Activated naive CD4-positive, alpha-beta T cell (primary cell): ENCODE results near the gene TPRG1.

Experiments
- DNase-seq, 4 experiments: peaks; one replicate each; lab custom pipeline; 2025; lab: John Stamatoyannopoulos, UW

Gene TPRG1

DNA sequence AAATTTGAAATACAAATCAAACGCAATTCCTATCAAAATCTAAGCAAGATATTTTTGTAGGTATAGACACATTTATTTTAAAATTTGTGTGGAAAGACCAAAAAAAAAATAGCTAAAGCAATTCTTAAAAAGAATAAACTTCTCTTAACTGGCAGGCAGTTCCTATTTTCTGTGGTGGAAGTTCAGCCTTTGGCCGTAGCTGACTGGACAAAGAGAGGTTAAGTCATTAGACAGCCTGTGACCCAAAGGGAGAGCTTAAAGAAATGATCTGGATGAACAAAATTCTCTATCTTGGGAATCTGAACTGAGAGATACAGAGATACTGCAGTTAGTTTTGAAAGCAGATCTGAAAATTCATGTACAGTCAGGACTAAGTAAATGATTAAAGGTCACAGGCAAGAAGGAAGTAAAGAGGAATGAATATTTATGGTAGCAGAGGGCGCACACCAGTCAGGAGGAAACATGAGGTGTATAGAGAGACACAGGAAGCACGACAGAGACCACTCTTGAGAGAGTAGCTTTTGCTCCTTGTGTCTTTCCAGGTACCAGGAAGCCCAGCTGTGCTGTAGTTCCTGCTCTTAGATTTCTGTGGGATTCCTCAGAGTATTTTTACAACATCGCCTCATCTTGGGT lies 57.5 kb downstream of the TPRG1 start:
- no peak for DNase-seq

DNA sequence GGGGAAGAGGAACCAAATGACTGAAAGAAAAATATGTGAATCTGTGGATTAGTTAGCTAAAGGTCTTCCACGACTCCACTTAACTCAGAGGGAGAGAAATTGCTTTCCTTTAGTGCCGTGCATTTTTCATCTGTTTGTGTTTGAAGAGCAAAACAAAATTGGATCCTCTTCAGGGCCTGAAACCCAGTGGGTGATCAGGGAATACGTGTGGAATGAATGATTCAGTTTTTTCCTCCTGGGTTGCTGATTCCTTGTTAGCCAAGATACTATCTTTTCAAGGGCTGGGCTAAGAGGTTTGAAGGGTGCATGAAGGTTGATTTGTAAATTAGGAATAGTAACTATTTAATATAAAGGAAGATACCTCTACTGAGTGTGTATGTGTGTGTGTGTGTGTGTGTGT lies 61.0 kb downstream of the TPRG1 start:
- no peak for DNase-seq

DNA sequence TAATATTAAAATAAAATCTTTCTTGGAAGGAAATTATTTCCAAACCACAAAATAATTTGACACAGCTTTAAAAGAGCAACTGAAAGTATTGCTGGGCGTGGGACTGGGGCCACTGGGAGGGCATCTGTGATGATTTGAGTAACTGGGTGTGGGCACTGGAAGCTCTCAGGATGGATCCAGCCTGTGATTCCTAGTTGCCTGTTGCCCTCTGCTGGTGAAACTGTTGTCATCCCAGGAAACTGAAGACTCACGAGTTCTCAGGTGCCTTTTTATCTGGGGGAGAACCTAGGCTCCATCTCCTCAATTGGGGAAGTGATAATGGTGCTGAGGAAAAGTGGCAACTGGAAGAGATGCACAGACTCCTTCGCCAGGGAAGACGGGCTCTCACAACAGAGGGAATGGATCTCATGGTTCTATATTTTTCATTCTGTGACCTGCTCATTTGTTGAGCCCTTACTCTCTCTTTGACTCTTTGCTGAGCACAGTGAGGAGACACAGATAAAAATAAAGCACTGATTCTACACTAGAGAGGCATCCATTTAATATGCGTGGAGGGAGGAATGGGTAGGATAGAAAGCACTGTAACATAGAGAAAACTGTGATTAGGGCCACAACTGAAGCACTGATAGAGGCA lies 61.6 kb downstream of the TPRG1 start:
- DNase-seq: no peak

DNA sequence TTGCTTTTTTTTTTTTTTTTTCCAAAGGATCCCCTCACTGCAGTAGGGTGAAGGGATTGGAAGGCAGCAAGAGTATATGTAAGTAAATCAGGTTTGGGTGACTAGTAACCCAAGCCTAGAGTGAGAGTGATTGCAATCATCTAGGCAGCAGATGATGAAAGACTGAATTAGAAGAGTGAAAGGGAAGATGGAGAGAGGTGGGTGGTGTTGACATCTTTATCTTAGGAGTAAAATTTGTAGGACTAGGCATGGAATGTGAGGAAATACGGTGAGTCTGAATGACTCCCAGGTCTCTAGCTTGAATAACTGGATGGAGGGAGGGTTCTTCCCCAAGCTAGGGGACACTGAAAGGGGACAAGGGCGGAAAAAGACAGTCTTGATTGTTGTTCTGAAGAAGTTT lies 63.4 kb downstream of the TPRG1 start:
- DNase-seq: no peak

DNA sequence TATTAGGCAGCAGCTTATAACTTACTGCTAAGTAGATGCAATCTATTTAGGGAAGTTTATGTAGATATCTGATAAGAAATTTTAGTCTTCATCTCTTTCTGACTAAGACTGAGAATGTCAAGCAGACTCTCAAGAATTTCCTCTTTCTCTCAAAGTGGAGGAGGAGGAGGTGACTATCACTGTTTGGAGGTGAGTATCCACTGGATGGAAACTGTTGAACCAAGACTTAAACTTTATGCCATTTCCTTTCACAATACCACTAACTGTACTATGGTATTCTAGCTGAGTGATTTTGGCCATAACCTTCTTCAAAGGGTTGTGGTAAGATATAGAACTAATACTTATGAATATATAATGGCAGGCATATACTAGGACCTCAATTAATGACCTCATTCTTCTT lies 64.6 kb downstream of the TPRG1 start:
- DNase-seq: no peak

DNA sequence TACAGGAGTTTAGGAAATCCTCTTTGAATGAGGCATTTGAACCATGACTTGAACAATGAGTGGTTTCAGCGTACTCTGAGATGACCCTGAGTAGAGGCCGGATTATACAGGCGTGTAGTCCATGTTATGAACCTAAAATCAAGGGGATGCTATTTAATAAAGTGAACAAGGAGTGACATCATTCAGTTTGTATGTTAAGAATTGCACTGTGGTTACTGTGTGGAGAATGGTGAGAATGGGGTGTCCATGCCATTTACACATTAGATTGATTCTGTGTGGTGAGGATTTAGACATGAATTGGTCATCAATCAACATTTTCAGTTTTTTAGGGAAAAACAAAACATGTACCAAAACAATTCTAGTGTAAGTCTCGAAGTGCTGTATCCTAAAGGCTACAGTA lies 65.8 kb downstream of the TPRG1 start:
- no peak for DNase-seq

DNA sequence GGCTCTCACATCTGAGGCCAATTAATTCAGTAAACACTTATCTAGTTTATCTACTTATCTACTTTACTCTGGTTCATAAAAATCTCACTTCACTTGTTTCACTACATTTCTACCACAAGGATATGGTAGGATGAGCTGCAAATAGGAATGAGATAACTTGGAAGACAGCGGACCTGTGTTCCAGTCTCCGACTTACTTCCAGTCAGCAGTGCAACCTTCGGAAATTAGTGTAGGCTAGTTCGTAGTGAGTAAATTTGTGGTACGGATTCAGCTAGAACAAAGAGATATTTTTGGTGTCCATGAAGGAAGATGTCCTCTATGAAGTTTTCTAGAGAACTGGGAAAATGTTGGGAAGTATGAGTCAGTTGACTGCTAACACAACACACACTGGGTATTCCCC lies 66.3 kb downstream of the TPRG1 start:
- no peak for DNase-seq

DNA sequence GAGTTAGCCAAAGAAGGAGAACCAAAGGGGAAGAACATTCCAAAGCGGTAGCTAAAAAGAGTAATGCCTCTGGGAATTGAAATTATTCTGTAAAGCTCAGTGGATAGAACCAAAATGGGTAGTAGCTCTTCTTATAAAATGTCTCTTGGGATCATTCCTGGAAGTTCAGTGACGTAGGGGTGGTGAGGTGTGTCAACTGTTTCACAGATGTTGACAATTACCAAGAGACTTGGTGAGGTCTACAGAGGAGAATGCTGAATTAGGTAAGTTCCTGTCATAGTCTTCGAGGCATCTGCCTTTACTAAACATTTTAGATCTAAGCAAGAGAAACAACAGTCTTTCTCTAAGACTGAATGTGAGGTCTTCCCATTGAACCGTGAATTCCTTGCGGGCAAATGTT lies 67.8 kb downstream of the TPRG1 start:
- no peak for DNase-seq

DNA sequence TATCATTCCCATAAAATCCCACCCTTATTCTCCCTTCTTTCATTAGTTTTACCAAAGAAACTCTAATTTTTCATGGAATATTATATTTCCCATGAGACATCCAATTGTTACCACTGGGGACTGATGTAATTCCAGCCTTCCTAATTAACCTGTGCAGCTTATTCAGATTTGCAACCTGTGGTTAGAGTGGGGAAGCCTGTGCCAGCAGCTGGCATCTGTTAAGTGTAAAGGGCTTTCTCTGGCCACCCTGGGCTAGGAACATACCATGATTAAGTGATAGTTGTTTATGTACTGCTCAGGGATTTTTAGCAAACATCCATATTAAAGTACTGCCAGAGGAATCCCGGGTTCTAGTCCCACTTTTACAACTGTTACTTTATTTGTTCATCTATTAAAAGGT lies 78.2 kb downstream of the TPRG1 start:
- no peak for DNase-seq

DNA sequence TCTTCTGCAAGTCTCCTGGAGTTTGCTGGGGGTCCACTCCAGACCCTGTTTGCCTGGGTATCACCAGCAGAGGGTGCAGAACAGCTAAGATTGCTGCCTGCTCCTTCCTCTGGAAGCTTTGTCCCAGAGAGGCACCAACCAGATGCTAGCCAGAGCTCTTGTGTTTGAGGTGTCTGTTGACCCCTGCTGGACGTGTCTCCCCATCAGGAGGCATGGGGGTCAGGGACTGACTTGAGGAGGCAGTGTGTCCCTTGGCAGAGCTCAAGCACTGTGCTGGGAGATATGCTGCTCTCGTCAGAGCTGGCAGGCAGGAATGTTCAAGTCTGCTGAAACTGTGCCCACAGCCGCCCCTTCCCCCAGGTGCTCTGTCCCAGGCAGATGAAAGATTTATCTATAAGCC lies 86.5 kb downstream of the TPRG1 start:
- no peak for DNase-seq

DNA sequence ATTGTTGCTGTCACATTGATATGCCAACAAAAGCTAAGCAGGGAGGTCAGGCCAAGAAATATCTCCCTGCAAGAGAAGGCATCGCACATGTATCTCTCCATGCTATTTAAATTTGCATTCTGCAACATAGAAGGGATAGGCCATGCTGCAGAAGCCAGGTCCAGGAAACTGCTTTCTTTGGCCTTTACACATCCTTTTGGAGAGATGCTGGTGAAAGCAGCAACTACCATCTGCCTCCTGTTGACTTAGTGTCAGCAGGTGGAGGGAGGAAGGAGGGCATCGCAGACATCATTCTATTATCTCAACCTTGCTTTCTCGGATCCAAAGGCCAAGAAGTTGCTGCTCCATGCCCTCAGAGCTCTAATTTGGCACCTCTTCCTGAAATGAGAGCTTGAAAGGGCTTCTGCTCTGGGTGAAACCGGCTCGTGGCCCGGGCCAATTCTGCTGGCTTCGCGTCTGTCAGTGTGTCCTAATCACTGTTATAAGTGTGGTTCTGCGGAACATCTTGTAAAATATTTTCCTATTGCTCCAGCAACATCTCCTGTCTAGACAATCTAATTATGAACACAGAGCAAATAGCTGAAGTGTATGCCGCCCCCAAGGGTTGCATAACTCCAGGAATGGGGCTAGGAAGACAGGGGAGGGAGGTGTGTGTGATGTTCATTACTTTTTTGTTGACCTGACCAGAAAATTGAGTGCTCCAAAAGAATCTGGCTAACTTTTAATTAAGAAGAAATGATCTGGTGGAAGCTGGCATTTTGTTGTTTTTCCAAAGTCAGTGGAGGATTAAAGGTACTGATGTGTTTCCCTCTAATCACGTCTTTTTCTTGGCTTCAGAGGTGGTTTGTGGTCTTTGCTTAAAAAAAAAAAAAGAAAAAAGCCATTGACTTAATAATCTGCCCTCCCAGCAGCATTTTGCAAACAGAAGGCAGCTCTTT lies 89.1 kb downstream of the TPRG1 start:
- DNase-seq: no peak

DNA sequence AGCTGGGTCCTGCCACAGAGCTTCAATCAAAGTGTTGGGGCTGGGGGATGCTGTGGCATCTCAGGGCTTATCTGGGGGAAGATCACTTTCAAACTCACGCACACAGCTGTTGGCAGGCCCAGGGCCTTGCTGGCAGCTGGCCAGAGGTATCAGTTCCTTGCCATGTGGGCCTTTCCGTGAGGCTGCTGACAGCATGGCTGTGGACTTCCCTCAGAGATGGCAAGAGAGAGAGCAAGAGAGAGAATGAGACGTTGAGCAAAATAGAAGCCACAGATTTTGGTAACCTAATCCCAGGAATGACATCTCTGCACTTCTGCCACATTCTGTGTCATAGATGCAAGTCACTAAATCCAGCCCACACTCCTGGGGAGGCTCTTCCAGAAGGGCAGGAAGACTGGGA lies 91.0 kb downstream of the TPRG1 start:
- no peak for DNase-seq

DNA sequence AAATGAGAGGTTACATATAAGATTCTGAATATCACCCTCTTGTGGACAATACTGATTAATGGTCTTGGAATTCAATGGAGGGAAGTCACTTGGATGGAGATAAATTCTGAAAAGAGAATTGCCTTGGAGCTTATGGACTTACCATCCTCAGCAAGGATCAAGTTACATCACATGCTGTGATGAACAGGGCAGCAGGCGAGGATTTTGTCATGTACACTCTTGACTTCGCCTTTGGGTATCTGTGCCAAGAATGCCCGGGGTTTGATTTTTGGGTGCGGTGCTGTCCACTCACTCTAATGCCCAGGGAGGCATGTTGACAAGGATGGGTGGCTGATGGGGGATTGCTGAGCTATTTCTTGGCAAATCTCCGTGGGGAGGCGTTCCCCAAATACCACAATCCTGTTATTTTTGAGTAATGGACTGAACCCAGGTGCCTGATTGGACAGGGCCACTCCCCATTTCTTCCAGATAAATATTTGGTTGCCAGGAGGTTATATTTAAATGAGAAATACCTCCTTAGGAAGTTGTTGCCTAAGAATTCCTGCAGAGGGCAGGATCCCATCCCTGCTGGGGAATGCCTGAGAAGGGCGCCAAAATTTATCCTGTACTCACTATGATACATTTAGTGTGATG lies 96.3 kb downstream of the TPRG1 start:
- DNase-seq: no peak

DNA sequence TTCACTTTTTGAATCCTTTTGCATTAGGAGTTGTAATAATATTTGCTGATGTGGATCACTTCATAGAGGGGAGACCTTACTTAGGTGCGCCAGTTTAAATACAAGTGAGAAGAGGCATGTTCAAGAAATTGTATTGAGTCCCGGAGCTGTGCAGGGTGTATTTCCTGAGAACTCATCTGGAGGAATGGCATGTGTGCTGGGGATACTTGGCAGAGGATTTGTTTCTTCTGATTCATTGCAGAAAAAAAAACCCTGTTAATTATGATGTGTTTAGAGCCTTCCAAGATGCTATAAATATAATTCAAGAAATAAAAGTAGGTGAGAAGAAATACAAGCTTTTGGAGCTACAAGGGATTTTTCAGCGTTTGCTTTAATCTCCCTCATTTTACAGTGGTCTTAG lies 97.6 kb downstream of the TPRG1 start:
- DNase-seq: no peak

DNA sequence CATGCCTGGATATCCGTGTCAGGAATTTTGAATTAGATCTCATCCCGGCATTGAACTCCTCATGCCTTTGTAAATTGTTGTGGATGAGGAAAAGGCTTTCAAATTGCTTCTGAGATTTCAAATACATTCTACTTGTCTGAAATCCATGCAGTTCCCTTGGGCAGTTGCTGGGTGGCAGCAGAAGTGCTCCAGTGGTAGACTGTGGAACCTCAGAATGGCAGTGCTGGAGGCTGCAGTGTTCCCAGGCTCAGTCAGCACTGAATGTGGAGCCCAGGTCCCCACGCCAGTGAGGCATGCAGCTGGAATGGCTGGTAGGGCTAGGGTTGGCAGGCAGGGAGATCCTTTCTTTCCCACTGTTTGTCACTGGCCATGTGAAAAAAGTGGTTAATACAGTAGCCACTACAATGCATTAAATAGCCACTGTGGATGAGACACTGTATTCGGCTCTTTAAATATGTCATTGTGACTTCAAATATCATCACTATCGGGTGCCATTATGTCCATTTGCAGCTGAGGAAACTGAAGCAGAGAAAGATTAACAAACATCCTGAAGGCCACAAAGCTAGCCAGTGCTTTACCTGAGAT lies 98.6 kb downstream of the TPRG1 start:
- peak in 1 of 4 experiments; percentile 23 for DNase-seq

DNA sequence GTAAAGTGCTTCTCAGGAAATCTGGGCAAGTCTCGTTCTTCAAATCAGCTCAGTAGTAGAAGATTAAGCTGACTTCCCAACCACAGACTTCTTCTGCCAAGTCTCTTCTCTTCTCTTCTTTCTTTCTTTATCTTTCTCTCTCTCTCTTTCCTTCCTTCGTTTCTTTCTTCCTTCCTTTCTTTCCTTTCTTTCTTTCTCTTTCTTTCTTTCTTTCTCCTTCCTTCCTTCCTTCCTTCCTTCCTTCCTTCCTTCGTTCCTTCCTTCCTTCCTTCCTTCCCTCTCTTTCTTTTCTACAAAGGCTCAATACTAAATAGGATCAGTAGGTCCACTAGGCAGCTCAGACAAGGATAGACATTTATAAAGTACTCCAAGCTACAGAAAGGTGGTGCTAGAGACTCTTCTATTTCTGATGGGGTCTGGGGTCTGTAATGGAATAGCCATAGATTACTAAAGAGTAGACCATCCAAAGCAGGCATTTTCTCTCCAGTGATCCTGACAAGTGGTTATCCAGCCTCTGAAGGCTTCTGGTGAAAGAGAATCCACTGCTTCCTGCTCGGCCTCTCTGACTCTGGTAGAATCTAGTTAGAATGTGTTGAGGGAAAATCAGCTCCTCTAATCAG lies 100.8 kb downstream of the TPRG1 start:
- DNase-seq: no peak

DNA sequence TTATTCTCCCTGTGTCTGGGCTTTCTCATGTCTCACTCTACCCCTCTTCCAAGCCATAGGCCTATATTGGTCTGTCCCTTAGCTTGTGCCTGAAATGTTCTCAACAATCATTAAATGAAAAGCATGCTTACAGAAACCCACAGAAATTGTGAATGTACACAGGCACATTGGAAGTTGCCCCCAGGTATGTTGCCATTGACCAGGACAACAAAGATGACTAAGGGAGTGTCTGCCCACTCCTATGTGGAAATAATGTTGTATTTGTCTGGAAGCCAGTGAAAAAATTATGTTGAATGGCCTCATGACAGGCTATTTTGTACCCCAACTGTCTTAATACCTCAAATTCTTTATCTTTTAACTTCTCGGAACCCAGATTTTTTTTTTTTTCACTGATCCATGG lies 102.0 kb downstream of the TPRG1 start:
- no peak for DNase-seq

DNA sequence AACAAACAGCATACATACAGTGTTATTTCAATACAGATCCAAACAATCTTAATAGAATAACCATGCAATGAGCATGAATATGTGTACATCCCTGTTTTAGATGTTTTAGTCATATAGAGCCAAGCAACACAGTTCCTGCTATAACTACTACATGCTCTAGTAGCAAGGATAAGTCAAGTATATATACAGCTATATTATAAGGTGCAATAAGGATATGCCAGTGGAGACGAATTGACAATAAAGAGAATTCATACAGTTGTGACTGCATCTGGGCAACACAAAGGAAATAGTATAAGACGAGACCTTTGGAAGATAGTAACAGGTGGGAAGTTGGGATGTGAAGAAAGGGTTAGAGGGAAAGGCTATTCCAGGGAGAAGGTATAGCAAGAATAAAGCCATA lies 103.4 kb downstream of the TPRG1 start:
- no peak for DNase-seq

DNA sequence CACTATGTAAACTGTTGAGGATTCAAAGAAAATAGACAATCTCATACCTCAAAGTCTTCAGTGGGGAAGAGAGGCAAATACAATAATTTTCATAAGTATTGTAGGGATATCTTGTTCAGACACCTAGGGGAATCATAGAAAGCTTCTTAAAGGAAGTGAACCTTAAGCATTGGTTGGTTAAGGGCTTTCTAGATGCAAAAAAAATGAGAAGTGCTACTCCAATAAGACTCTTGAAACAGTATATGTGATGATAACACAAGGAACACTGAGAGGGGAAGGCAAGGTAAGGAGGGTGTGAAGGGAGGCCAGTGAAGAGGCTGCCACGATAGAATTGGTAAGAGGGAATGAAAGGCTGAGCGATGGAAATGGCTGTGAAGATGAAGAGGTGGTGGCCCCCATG lies 104.1 kb downstream of the TPRG1 start:
- no peak for DNase-seq

DNA sequence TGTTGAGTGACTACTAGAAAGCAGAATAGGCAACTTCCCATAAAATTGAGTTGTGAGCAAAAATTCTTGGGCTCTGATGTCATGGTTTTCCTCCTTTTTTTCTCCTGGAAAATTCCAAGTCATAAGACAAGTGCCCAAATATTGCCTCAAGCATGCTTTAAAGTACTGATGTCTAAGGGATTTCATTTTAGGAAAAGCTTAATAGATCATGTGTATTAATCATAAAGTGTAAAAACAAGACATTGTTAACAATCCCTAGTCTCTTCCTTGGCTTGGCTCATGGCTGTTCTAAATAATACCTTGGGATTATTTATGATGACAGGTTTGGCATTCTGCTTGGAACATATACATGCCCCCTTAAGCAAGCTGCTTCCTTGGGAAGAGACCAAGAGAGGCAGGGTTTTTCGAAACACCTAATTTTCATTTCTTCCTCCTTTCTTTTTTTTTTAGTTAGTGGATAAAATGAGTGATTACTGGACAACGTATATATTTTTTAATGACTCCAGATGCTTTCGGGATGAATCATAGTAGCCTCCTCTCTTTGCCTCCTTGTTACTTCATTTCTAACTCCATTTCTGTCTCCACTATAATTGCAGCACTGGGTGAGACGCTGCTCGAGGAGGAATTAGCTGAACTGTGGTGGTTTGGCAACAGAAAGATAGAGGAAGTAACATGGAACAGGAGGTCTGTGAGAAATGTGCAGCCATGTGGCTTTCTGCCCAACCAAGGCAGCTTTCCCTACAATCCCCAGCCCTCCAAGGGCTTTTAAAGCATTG lies 104.9 kb downstream of the TPRG1 start:
- DNase-seq: no peak

DNA sequence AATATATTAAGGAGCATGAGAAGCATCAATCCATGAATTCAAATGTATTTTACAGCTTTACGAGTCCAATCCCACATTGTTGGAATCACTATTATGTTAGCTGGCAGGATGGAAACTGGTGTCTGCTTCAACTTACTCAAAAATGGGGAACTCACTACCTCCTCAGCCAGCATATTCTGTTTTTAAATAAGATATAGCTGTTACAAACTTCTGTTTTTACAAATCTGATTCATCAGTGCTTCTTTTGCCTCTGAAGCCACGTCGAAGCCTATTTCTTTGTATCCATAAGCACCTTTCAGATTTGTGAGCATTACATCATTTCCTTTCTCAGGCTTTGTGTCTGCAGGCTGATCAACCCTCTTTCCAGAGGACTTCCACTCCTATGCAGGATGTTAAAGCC lies 105.9 kb downstream of the TPRG1 start:
- no peak for DNase-seq
